ENCODE results near the gene GPX7. TPM values are rescaled to one million over a fixed set of nuclear protein-coding genes. Genes with fewer than 3 reads are reported as not detected.

The GPX7 gene
- total and polyA plus RNA-seq, 2 donors = 22.2 to 30.9 TPM

- WGBS = 98% methylated on average over 6 of the region's 6 CpGs
- no peak overlapping the region for H3K27ac ChIP-seq (ENCODE audit: low read depth in 1 of 2, low read length in 1 of 2)
- no peak overlapping the region for H3K4me3 ChIP-seq (ENCODE audit: low read length in 2 of 2)
Measured at GRCh38 chr1:52640697-52641096, 38.5 kb downstream of the GPX7 start.

GRCh38 chr1:52641307-52641706, 39.1 kb downstream of the GPX7 start:
- no peak overlapping the region for H3K4me3 ChIP-seq (ENCODE audit: low read length in 2 of 2)
- DNase-seq (ENCODE audit: low read depth in 6 of 9, low spot score in 9 of 9) = no peak
- H3K4me1 ChIP-seq (ENCODE audit: control insufficient read depth in 2 of 2, insufficient read depth in 2 of 2, low read length in 2 of 2) = peaks cover 12 to 17% of the 10 kb centered on the region in 2 donors
- no peaks in the 10 kb centered on the region for H3K27me3 ChIP-seq (ENCODE audit: control insufficient read depth in 2 of 2, insufficient read depth in 1 of 2, low read length in 1 of 2)
- 79% methylated on average over 4 of the region's 4 CpGs for WGBS
- no peak overlapping the region for H3K27ac ChIP-seq (ENCODE audit: low read depth in 1 of 2, low read length in 1 of 2)
- H3K36me3 ChIP-seq (ENCODE audit: control insufficient read depth in 2 of 2, insufficient read depth in 2 of 2, low read length in 1 of 2) = no peaks in the 10 kb centered on the region
- H3K9me3 ChIP-seq (ENCODE audit: control insufficient read depth in 2 of 2, insufficient read depth in 1 of 2, low read length in 1 of 2) = no peaks in the 10 kb centered on the region

More at GRCh38 chr1:52640697-52641096, 38.5 kb downstream of the GPX7 start:
- peaks cover 12 to 17% of the 10 kb centered on the region in 2 donors for H3K4me1 ChIP-seq (ENCODE audit: control insufficient read depth in 2 of 2, insufficient read depth in 2 of 2, low read length in 2 of 2)
- H3K9me3 ChIP-seq (ENCODE audit: control insufficient read depth in 2 of 2, insufficient read depth in 1 of 2, low read length in 1 of 2) = no peaks in the 10 kb centered on the region
- no peaks in the 10 kb centered on the region for H3K36me3 ChIP-seq (ENCODE audit: control insufficient read depth in 2 of 2, insufficient read depth in 2 of 2, low read length in 1 of 2)
- no peak for DNase-seq (ENCODE audit: low read depth in 6 of 9, low spot score in 9 of 9)
- H3K27me3 ChIP-seq (ENCODE audit: control insufficient read depth in 2 of 2, insufficient read depth in 1 of 2, low read length in 1 of 2) = no peaks in the 10 kb centered on the region

- no peak for DNase-seq (ENCODE audit: low read depth in 6 of 9, low spot score in 9 of 9)
- no peaks in the 10 kb centered on the region for H3K4me1 ChIP-seq (ENCODE audit: control insufficient read depth in 2 of 2, insufficient read depth in 2 of 2, low read length in 2 of 2)
- no peaks in the 10 kb centered on the region for H3K27me3 ChIP-seq (ENCODE audit: control insufficient read depth in 2 of 2, insufficient read depth in 1 of 2, low read length in 1 of 2)
- H3K36me3 ChIP-seq (ENCODE audit: control insufficient read depth in 2 of 2, insufficient read depth in 2 of 2, low read length in 1 of 2) = no peaks in the 10 kb centered on the region
- WGBS = 92% methylated on average over 6 of the region's 6 CpGs
- no peaks in the 10 kb centered on the region for H3K9me3 ChIP-seq (ENCODE audit: control insufficient read depth in 2 of 2, insufficient read depth in 1 of 2, low read length in 1 of 2)
- H3K4me3 ChIP-seq (ENCODE audit: low read length in 2 of 2) = no peak overlapping the region
- no peak overlapping the region for H3K27ac ChIP-seq (ENCODE audit: low read depth in 1 of 2, low read length in 1 of 2)
Measured at GRCh38 chr1:52645261-52645660, 43.1 kb downstream of the GPX7 start.

GRCh38 chr1:52651904-52652303, 49.7 kb downstream of the GPX7 start:
- WGBS = 100% methylated on average over 1 of the region's 1 CpG
- Histone ChIP-seq H3K36me3 (ENCODE audit: control insufficient read depth in 2 of 2, insufficient read depth in 2 of 2, low read length in 1 of 2) (no peaks in the 10 kb centered on the region), H3K27ac (ENCODE audit: low read depth in 1 of 2, low read length in 1 of 2) (no peak overlapping the region), H3K9me3 (ENCODE audit: control insufficient read depth in 2 of 2, insufficient read depth in 1 of 2, low read length in 1 of 2) (no peaks in the 10 kb centered on the region), H3K4me3 (ENCODE audit: low read length in 2 of 2) (no peak overlapping the region), H3K4me1 (ENCODE audit: control insufficient read depth in 2 of 2, insufficient read depth in 2 of 2, low read length in 2 of 2) (no peaks in the 10 kb centered on the region), H3K27me3 (ENCODE audit: control insufficient read depth in 2 of 2, insufficient read depth in 1 of 2, low read length in 1 of 2) (no peaks in the 10 kb centered on the region)
- DNase-seq (ENCODE audit: low read depth in 6 of 9, low spot score in 9 of 9) = no peak

- no peaks in the 10 kb centered on the region for H3K4me1 ChIP-seq (ENCODE audit: control insufficient read depth in 2 of 2, insufficient read depth in 2 of 2, low read length in 2 of 2)
- H3K27ac ChIP-seq (ENCODE audit: low read depth in 1 of 2, low read length in 1 of 2) = no peak overlapping the region
- H3K36me3 ChIP-seq (ENCODE audit: control insufficient read depth in 2 of 2, insufficient read depth in 2 of 2, low read length in 1 of 2) = no peaks in the 10 kb centered on the region
- 98% methylated on average over 5 of the region's 5 CpGs for WGBS
- DNase-seq (ENCODE audit: low read depth in 6 of 9, low spot score in 9 of 9) = no peak
- no peaks in the 10 kb centered on the region for H3K9me3 ChIP-seq (ENCODE audit: control insufficient read depth in 2 of 2, insufficient read depth in 1 of 2, low read length in 1 of 2)
- H3K27me3 ChIP-seq (ENCODE audit: control insufficient read depth in 2 of 2, insufficient read depth in 1 of 2, low read length in 1 of 2) = no peaks in the 10 kb centered on the region
- no peak overlapping the region for H3K4me3 ChIP-seq (ENCODE audit: low read length in 2 of 2)
Measured at GRCh38 chr1:52653207-52653849, 51.2 kb downstream of the GPX7 start.

- Histone ChIP-seq H3K9me3 (ENCODE audit: control insufficient read depth in 2 of 2, insufficient read depth in 1 of 2, low read length in 1 of 2) (no peaks in the 10 kb centered on the region), H3K4me1 (ENCODE audit: control insufficient read depth in 2 of 2, insufficient read depth in 2 of 2, low read length in 2 of 2) (no peaks in the 10 kb centered on the region), H3K4me3 (ENCODE audit: low read length in 2 of 2) (no peak overlapping the region), H3K27me3 (ENCODE audit: control insufficient read depth in 2 of 2, insufficient read depth in 1 of 2, low read length in 1 of 2) (no peaks in the 10 kb centered on the region), H3K36me3 (ENCODE audit: control insufficient read depth in 2 of 2, insufficient read depth in 2 of 2, low read length in 1 of 2) (no peaks in the 10 kb centered on the region), H3K27ac (ENCODE audit: low read depth in 1 of 2, low read length in 1 of 2) (no peak overlapping the region)
- DNase-seq (ENCODE audit: low read depth in 6 of 9, low spot score in 9 of 9) = no peak
Measured at GRCh38 chr1:52654063-52654462, 51.9 kb downstream of the GPX7 start.

GRCh38 chr1:52657702-52658101, 55.5 kb downstream of the GPX7 start:
- H3K4me3 ChIP-seq (ENCODE audit: low read length in 2 of 2) = no peak overlapping the region
- 96% methylated on average over 3 of the region's 3 CpGs for WGBS
- H3K4me1 ChIP-seq (ENCODE audit: control insufficient read depth in 2 of 2, insufficient read depth in 2 of 2, low read length in 2 of 2) = no peaks in the 10 kb centered on the region
- H3K27me3 ChIP-seq (ENCODE audit: control insufficient read depth in 2 of 2, insufficient read depth in 1 of 2, low read length in 1 of 2) = no peaks in the 10 kb centered on the region
- H3K9me3 ChIP-seq (ENCODE audit: control insufficient read depth in 2 of 2, insufficient read depth in 1 of 2, low read length in 1 of 2) = no peaks in the 10 kb centered on the region
- H3K36me3 ChIP-seq (ENCODE audit: control insufficient read depth in 2 of 2, insufficient read depth in 2 of 2, low read length in 1 of 2) = no peaks in the 10 kb centered on the region
- H3K27ac ChIP-seq (ENCODE audit: low read depth in 1 of 2, low read length in 1 of 2) = no peak overlapping the region
- no peak for DNase-seq (ENCODE audit: low read depth in 6 of 9, low spot score in 9 of 9)

Other genes starting within 250 kb of the GPX7 start
- 19.4 TPM for gene CC2D1B, start 236.2 kb upstream of the GPX7 start, total RNA-seq
- gene CC2D1B, start 236.2 kb upstream of the GPX7 start, polyA plus RNA-seq = 36.4 TPM
- gene ORC1, start 197.9 kb upstream of the GPX7 start, total RNA-seq = 15.0 TPM
- 0.96 TPM for gene ORC1, start 197.9 kb upstream of the GPX7 start, polyA plus RNA-seq
- gene PRPF38A, start 197.8 kb upstream of the GPX7 start, total RNA-seq = 39.4 TPM
- 25.4 TPM for gene PRPF38A, start 197.8 kb upstream of the GPX7 start, polyA plus RNA-seq
- 40.2 TPM for gene TUT4, start 49.3 kb upstream of the GPX7 start, total RNA-seq
- 91.7 TPM for gene TUT4, start 49.3 kb upstream of the GPX7 start, polyA plus RNA-seq
- 0.61 TPM for gene SHISAL2A, start 30.8 kb downstream of the GPX7 start, total RNA-seq
- 2.6 TPM for gene SHISAL2A, start 30.8 kb downstream of the GPX7 start, polyA plus RNA-seq
- 4.0 TPM for gene COA7, start 96.0 kb downstream of the GPX7 start, total RNA-seq
- 4.7 TPM for gene COA7, start 96.0 kb downstream of the GPX7 start, polyA plus RNA-seq
- gene ZYG11B, start 124.1 kb downstream of the GPX7 start, total RNA-seq = 10.8 TPM
- gene ZYG11B, start 124.1 kb downstream of the GPX7 start, polyA plus RNA-seq = 9.0 TPM
- gene ZYG11A, start 240.4 kb downstream of the GPX7 start, total RNA-seq = 0.90 TPM
- gene ZYG11A, start 240.4 kb downstream of the GPX7 start, polyA plus RNA-seq = 0.91 TPM